Measurements from ENCODE around the gene ZNF318.
"Not testable (repeated sequence)": the region's sequence is repeated elsewhere in the genome, so short reads cannot be mapped to it uniquely, and the experiment has no call there.

The ZNF318 gene

GRCh38 chr6:43347444-43347843, 22.0 kb downstream of the ZNF318 start:
- Histone ChIP-seq H2BK5ac (ENCODE audit: low read length) (no peak overlapping the region), H3K14ac (ENCODE audit: low read length) (no peak overlapping the region), H2AFZ (ENCODE audit: low read length) (no peak overlapping the region), H3K4me1 (ENCODE audit: control insufficient read depth in 2 of 2, insufficient read depth in 1 of 2, low read depth in 1 of 2, low read length in 2 of 2) (no peaks in the 10 kb centered on the region), H2AK5ac (ENCODE audit: low read depth, low read length) (no peak overlapping the region), H3K27ac (replicated peaks; ENCODE audit: low read length) (no peak overlapping the region), H3K27me3 (ENCODE audit: control insufficient read depth in 3 of 3, insufficient read depth in 3 of 3, low read depth in 1 of 3, low read length in 3 of 3) (no peaks in the 10 kb centered on the region), H4K91ac (ENCODE audit: low read depth, low read length, poor library complexity) (no peak overlapping the region), H2BK120ac (ENCODE audit: low read depth, low read length) (no peak overlapping the region), H2BK12ac (ENCODE audit: low read length) (no peak overlapping the region), H2BK15ac (ENCODE audit: low read length) (no peak overlapping the region), H3K4me3 (ENCODE audit: low read length in 2 of 2) (no peak overlapping the region), H3K36me3 (replicated peaks in 1 of 2; ENCODE audit: control insufficient read depth in 2 of 2, insufficient read depth in 2 of 2, low read length in 2 of 2) (peaks cover 11 to 90% of the 10 kb centered on the region in 2 donors), H3K9ac (ENCODE audit: low read depth, low read length, poor library complexity) (no peak overlapping the region), H3K79me1 (ENCODE audit: low read depth, low read length) (no peaks in the 10 kb centered on the region), H3K9me3 (replicated peaks in 1 of 2; ENCODE audit: control insufficient read depth in 2 of 2, insufficient read depth in 1 of 2, low read depth in 1 of 2, low read length in 2 of 2) (no peaks in the 10 kb centered on the region), H4K8ac (ENCODE audit: low read depth, low read length) (no peak overlapping the region), H3K4ac (ENCODE audit: low read length) (no peak overlapping the region), H3K23ac (ENCODE audit: low read depth, low read length, poor library complexity) (no peak overlapping the region), H3K4me2 (ENCODE audit: insufficient read depth, low read length, poor library complexity, severe bottlenecking) (no peak overlapping the region), H3K18ac (ENCODE audit: low read length) (no peak overlapping the region)
- WGBS, 2 donors (ENCODE audit: extremely low coverage in 2 of 2, insufficient read length in 2 of 2, insufficient replicate concordance in 1 of 2), result no CpG with 5 or more reads among the region's 3 CpGs
- DNase-seq (ENCODE audit: low spot score), result no peak

GRCh38 chr6:43347021-43347420, 22.4 kb downstream of the ZNF318 start:
- H2BK5ac ChIP-seq (ENCODE audit: low read length), result no peak overlapping the region
- no peak overlapping the region for H3K9ac ChIP-seq (ENCODE audit: low read depth, low read length, poor library complexity)
- H3K4me2 ChIP-seq (ENCODE audit: insufficient read depth, low read length, poor library complexity, severe bottlenecking), result no peak overlapping the region
- 100% methylated on average over 1 to 2 of the region's 3 CpGs for WGBS, 2 donors (ENCODE audit: extremely low coverage in 2 of 2, insufficient read length in 2 of 2, insufficient replicate concordance in 1 of 2)
- peaks cover 13 to 90% of the 10 kb centered on the region in 2 donors for H3K36me3 ChIP-seq (replicated peaks in 1 of 2; ENCODE audit: control insufficient read depth in 2 of 2, insufficient read depth in 2 of 2, low read length in 2 of 2)
- no peak overlapping the region for H2AK5ac ChIP-seq (ENCODE audit: low read depth, low read length)
- no peak overlapping the region for H2BK15ac ChIP-seq (ENCODE audit: low read length)
- H2BK12ac ChIP-seq (ENCODE audit: low read length), result no peak overlapping the region
- H4K8ac ChIP-seq (ENCODE audit: low read depth, low read length), result no peak overlapping the region
- no peak overlapping the region for H4K91ac ChIP-seq (ENCODE audit: low read depth, low read length, poor library complexity)
- no peak overlapping the region for H2BK120ac ChIP-seq (ENCODE audit: low read depth, low read length)
- no peaks in the 10 kb centered on the region for H3K9me3 ChIP-seq (replicated peaks in 1 of 2; ENCODE audit: control insufficient read depth in 2 of 2, insufficient read depth in 1 of 2, low read depth in 1 of 2, low read length in 2 of 2)
- DNase-seq (ENCODE audit: low spot score), result no peak
- no peak overlapping the region for H3K27ac ChIP-seq (replicated peaks; ENCODE audit: low read length)
- H3K18ac ChIP-seq (ENCODE audit: low read length), result no peak overlapping the region
- no peak overlapping the region for H3K14ac ChIP-seq (ENCODE audit: low read length)
- no peaks in the 10 kb centered on the region for H3K79me1 ChIP-seq (ENCODE audit: low read depth, low read length)
- no peak overlapping the region for H3K23ac ChIP-seq (ENCODE audit: low read depth, low read length, poor library complexity)
- H3K27me3 ChIP-seq (ENCODE audit: control insufficient read depth in 3 of 3, insufficient read depth in 3 of 3, low read depth in 1 of 3, low read length in 3 of 3), result no peaks in the 10 kb centered on the region
- H3K4me3 ChIP-seq (ENCODE audit: low read length in 2 of 2), result no peak overlapping the region
- no peaks in the 10 kb centered on the region for H3K4me1 ChIP-seq (ENCODE audit: control insufficient read depth in 2 of 2, insufficient read depth in 1 of 2, low read depth in 1 of 2, low read length in 2 of 2)
- no peak overlapping the region for H2AFZ ChIP-seq (ENCODE audit: low read length)
- no peak overlapping the region for H3K4ac ChIP-seq (ENCODE audit: low read length)

- H3K23ac ChIP-seq (ENCODE audit: low read depth, low read length, poor library complexity); H3K27ac ChIP-seq (replicated peaks; ENCODE audit: low read length); H2AFZ ChIP-seq (ENCODE audit: low read length); H3K4me2 ChIP-seq (ENCODE audit: insufficient read depth, low read length, poor library complexity, severe bottlenecking); H2AK5ac ChIP-seq (ENCODE audit: low read depth, low read length); H2BK12ac ChIP-seq (ENCODE audit: low read length); H3K9me3 ChIP-seq (replicated peaks in 1 of 2; ENCODE audit: control insufficient read depth in 2 of 2, insufficient read depth in 1 of 2, low read depth in 1 of 2, low read length in 2 of 2); H2BK5ac ChIP-seq (ENCODE audit: low read length); H3K4ac ChIP-seq (ENCODE audit: low read length); H3K4me3 ChIP-seq (ENCODE audit: low read length in 2 of 2); H2BK120ac ChIP-seq (ENCODE audit: low read depth, low read length); H3K14ac ChIP-seq (ENCODE audit: low read length); H3K79me1 ChIP-seq (ENCODE audit: low read depth, low read length); H4K8ac ChIP-seq (ENCODE audit: low read depth, low read length); H3K4me1 ChIP-seq (ENCODE audit: control insufficient read depth in 2 of 2, insufficient read depth in 1 of 2, low read depth in 1 of 2, low read length in 2 of 2); H3K9ac ChIP-seq (ENCODE audit: low read depth, low read length, poor library complexity); H3K27me3 ChIP-seq (ENCODE audit: control insufficient read depth in 3 of 3, insufficient read depth in 3 of 3, low read depth in 1 of 3, low read length in 3 of 3); H2BK15ac ChIP-seq (ENCODE audit: low read length); H4K91ac ChIP-seq (ENCODE audit: low read depth, low read length, poor library complexity); DNase-seq (ENCODE audit: low spot score); H3K18ac ChIP-seq (ENCODE audit: low read length): not testable (repeated sequence)
- no CpG with 5 or more reads among the region's 11 CpGs for WGBS, 2 donors (ENCODE audit: extremely low coverage in 2 of 2, insufficient read length in 2 of 2, insufficient replicate concordance in 1 of 2)
- H3K36me3 ChIP-seq (replicated peaks in 1 of 2; ENCODE audit: control insufficient read depth in 2 of 2, insufficient read depth in 2 of 2, low read length in 2 of 2), result peaks cover 16 to 92% of the 10 kb centered on the region in 2 donors
Observed at GRCh38 chr6:43346243-43346642, 23.2 kb downstream of the ZNF318 start.

GRCh38 chr6:43339168-43339567, 30.3 kb downstream of the ZNF318 start:
- Histone ChIP-seq H3K18ac (ENCODE audit: low read length) (no peak overlapping the region), H3K79me1 (ENCODE audit: low read depth, low read length) (no peaks in the 10 kb centered on the region), H3K4ac (ENCODE audit: low read length) (no peak overlapping the region), H2AFZ (ENCODE audit: low read length) (no peak overlapping the region), H3K9me3 (replicated peaks in 1 of 2; ENCODE audit: control insufficient read depth in 2 of 2, insufficient read depth in 1 of 2, low read depth in 1 of 2, low read length in 2 of 2) (no peaks in the 10 kb centered on the region), H3K4me2 (ENCODE audit: insufficient read depth, low read length, poor library complexity, severe bottlenecking) (no peak overlapping the region), H3K23ac (ENCODE audit: low read depth, low read length, poor library complexity) (no peak overlapping the region), H3K14ac (ENCODE audit: low read length) (no peak overlapping the region), H3K4me1 (ENCODE audit: control insufficient read depth in 2 of 2, insufficient read depth in 1 of 2, low read depth in 1 of 2, low read length in 2 of 2) (no peaks in the 10 kb centered on the region), H2AK5ac (ENCODE audit: low read depth, low read length) (no peak overlapping the region), H3K27ac (replicated peaks; ENCODE audit: low read length) (no peak overlapping the region), H3K9ac (ENCODE audit: low read depth, low read length, poor library complexity) (no peak overlapping the region), H2BK12ac (ENCODE audit: low read length) (no peak overlapping the region), H4K91ac (ENCODE audit: low read depth, low read length, poor library complexity) (no peak overlapping the region), H4K8ac (ENCODE audit: low read depth, low read length) (no peak overlapping the region), H2BK5ac (ENCODE audit: low read length) (no peak overlapping the region), H3K27me3 (ENCODE audit: control insufficient read depth in 3 of 3, insufficient read depth in 3 of 3, low read depth in 1 of 3, low read length in 3 of 3) (no peaks in the 10 kb centered on the region), H2BK15ac (ENCODE audit: low read length) (no peak overlapping the region), H2BK120ac (ENCODE audit: low read depth, low read length) (no peak overlapping the region), H3K4me3 (ENCODE audit: low read length in 2 of 2) (peak overlapping the region in 1 of 2 donors; percentile 48), H3K36me3 (replicated peaks in 1 of 2; ENCODE audit: control insufficient read depth in 2 of 2, insufficient read depth in 2 of 2, low read length in 2 of 2) (peaks cover 26 to 78% of the 10 kb centered on the region in 2 donors)
- no CpG with 5 or more reads among the region's 4 CpGs for WGBS, 2 donors (ENCODE audit: extremely low coverage in 2 of 2, insufficient read length in 2 of 2, insufficient replicate concordance in 1 of 2)
- no peak for DNase-seq (ENCODE audit: low spot score)

Data from neuronal stem cell (in vitro differentiated cells).